ENCODE results near the gene TAB2.

TAB2 gene

DNA sequence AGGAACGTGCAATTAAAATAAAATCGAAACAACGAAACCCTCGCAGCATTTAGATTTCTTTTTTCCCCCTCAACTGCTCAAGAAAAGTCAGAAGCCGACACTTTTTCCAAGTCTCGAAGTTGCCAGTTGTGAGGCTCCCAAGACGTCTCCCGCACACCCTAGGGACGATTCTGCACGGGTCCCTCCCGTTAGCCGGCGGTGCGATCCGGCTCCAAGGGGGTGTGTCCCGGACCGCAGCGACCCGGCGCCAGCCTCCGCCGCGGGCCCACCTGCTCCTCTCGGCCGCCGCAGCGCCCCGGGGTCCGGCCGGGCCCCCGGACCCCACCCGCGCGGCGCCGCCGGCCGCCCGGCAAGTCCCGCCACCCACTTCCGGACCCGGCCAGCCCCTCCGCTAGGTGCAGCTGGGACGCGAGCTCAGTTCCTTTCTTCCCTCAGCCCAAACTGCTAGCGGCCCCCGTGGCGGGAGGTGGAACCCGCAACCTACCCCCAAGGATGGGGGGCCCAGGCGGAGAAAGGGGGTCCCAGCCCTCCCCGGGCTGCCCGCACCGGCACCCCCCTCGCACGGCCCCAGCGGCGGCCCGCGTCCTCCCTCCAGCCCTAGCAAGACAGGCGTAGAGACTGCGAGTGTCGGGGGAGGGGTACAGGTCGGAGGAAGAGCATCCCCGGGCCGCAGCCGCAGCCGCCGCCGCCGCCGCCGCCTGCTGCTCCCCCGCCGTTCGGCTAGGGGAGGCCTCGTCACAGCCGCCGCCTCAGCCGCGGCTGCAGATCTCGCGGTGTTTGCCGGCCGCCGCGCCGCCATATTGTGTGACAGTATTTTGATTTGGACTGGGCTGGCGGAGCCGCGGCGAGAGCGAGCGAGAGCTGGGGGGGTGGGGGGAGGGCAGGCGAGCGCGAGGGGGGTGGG, 520 bp upstream of the TAB2 start (continued):
- TF ChIP-seq SALL2 (tag by site-specific recombination; IDR thresholded peaks at IDR 0.05; ENCODE audit: borderline replicate concordance) (no peak), ZNF335 (tag by site-specific recombination; conservative IDR thresholded peaks at IDR 0.05) (peak; percentile 78), SP7 (tag by site-specific recombination; IDR thresholded peaks at IDR 0.05) (peak; percentile 80), MYNN (tag by site-specific recombination; IDR thresholded peaks at IDR 0.05; ENCODE audit: borderline replicate concordance) (peak; percentile 46; the same call in 1 of the 2 replicates), ZBTB48 (tag by site-specific recombination; IDR thresholded peaks at IDR 0.05) (peak; percentile 81), TRIM28 (IDR thresholded peaks at IDR 0.05; ENCODE audit: borderline replicate concordance, low read length) (no peak), ZNF140 (tag by site-specific recombination; IDR thresholded peaks at IDR 0.05) (no peak), BCL11A (tag by site-specific recombination; IDR thresholded peaks at IDR 0.05; ENCODE audit: low read depth) (no peak), ZNF792 (tag by site-specific recombination; IDR thresholded peaks at IDR 0.05) (no peak), ZNF571 (tag by site-specific recombination; IDR thresholded peaks at IDR 0.05) (no peak), ZNF341 (tag by site-specific recombination; IDR thresholded peaks at IDR 0.05; ENCODE audit: low read depth) (peak; percentile 99), OSR2 (tag by site-specific recombination; IDR thresholded peaks at IDR 0.05) (no peak), KLF8 (tag by site-specific recombination; IDR thresholded peaks at IDR 0.05) (peak; percentile 75; the same call in 1 of the 2 replicates), FEZF1 (tag by site-specific recombination; IDR thresholded peaks at IDR 0.05) (no peak), ZNF121 (tag by site-specific recombination; IDR thresholded peaks at IDR 0.05) (0 out of 2 replicates have a peak, but pooled peaks have one; percentile 17), ZNF214 (tag by site-specific recombination; IDR thresholded peaks at IDR 0.05; ENCODE audit: borderline replicate concordance) (no peak), ZNF221 (tag by site-specific recombination; IDR thresholded peaks at IDR 0.05; ENCODE audit: borderline replicate concordance) (no peak), ZBTB1 (tag by site-specific recombination; IDR thresholded peaks at IDR 0.05) (no peak), KLF7 (tag by site-specific recombination; IDR thresholded peaks at IDR 0.05; ENCODE audit: borderline replicate concordance) (no peak), WT1 (tag by site-specific recombination; IDR thresholded peaks at IDR 0.05) (no peak), ZNF624 (tag by site-specific recombination; IDR thresholded peaks at IDR 0.05) (no peak; the same call in 1 of the 2 replicates)
- TF ChIP-seq, protein P1, sequence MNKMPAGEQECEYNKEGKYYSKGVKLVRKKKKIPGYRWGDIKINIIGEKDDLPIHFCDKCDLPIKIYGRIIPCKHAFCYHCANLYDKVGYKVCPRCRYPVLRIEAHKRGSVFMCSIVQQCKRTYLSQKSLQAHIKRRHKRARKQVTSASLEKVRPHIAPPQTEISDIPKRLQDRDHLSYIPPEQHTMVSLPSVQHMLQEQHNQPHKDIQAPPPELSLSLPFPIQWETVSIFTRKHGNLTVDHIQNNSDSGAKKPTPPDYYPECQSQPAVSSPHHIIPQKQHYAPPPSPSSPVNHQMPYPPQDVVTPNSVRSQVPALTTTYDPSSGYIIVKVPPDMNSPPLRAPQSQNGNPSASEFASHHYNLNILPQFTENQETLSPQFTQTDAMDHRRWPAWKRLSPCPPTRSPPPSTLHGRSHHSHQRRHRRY (tag by site-specific recombination; IDR thresholded peaks at IDR 0.05) = no peak
- TF ChIP-seq, protein P2, sequence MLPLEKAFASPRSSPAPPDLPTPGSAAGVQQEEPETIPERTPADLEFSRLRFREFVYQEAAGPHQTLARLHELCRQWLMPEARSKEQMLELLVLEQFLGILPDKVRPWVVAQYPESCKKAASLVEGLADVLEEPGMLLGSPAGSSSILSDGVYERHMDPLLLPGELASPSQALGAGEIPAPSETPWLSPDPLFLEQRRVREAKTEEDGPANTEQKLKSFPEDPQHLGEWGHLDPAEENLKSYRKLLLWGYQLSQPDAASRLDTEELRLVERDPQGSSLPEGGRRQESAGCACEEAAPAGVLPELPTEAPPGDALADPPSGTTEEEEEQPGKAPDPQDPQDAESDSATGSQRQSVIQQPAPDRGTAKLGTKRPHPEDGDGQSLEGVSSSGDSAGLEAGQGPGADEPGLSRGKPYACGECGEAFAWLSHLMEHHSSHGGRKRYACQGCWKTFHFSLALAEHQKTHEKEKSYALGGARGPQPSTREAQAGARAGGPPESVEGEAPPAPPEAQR (tag by site-specific recombination; IDR thresholded peaks at IDR 0.05) = no peak
- TF ChIP-seq, protein P3, sequence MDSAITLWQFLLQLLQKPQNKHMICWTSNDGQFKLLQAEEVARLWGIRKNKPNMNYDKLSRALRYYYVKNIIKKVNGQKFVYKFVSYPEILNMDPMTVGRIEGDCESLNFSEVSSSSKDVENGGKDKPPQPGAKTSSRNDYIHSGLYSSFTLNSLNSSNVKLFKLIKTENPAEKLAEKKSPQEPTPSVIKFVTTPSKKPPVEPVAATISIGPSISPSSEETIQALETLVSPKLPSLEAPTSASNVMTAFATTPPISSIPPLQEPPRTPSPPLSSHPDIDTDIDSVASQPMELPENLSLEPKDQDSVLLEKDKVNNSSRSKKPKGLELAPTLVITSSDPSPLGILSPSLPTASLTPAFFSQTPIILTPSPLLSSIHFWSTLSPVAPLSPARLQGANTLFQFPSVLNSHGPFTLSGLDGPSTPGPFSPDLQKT (IDR thresholded peaks at IDR 0.05; ENCODE audit: borderline replicate concordance, low read depth, low read length) = no peak
- TF ChIP-seq, protein P4, sequence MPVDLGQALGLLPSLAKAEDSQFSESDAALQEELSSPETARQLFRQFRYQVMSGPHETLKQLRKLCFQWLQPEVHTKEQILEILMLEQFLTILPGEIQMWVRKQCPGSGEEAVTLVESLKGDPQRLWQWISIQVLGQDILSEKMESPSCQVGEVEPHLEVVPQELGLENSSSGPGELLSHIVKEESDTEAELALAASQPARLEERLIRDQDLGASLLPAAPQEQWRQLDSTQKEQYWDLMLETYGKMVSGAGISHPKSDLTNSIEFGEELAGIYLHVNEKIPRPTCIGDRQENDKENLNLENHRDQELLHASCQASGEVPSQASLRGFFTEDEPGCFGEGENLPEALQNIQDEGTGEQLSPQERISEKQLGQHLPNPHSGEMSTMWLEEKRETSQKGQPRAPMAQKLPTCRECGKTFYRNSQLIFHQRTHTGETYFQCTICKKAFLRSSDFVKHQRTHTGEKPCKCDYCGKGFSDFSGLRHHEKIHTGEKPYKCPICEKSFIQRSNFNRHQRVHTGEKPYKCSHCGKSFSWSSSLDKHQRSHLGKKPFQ (tag by site-specific recombination; IDR thresholded peaks at IDR 0.05) = no peak
- TF ChIP-seq, protein P5, sequence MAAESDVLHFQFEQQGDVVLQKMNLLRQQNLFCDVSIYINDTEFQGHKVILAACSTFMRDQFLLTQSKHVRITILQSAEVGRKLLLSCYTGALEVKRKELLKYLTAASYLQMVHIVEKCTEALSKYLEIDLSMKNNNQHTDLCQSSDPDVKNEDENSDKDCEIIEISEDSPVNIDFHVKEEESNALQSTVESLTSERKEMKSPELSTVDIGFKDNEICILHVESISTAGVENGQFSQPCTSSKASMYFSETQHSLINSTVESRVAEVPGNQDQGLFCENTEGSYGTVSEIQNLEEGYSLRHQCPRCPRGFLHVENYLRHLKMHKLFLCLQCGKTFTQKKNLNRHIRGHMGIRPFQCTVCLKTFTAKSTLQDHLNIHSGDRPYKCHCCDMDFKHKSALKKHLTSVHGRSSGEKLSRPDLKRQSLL (tag by site-specific recombination; IDR thresholded peaks at IDR 0.05) = no peak
- TF ChIP-seq, protein P6, sequence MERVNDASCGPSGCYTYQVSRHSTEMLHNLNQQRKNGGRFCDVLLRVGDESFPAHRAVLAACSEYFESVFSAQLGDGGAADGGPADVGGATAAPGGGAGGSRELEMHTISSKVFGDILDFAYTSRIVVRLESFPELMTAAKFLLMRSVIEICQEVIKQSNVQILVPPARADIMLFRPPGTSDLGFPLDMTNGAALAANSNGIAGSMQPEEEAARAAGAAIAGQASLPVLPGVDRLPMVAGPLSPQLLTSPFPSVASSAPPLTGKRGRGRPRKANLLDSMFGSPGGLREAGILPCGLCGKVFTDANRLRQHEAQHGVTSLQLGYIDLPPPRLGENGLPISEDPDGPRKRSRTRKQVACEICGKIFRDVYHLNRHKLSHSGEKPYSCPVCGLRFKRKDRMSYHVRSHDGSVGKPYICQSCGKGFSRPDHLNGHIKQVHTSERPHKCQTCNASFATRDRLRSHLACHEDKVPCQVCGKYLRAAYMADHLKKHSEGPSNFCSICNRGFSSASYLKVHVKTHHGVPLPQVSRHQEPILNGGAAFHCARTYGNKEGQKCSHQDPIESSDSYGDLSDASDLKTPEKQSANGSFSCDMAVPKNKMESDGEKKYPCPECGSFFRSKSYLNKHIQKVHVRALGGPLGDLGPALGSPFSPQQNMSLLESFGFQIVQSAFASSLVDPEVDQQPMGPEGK (tag by site-specific recombination; IDR thresholded peaks at IDR 0.05) = peak; percentile 94
- TF ChIP-seq, protein P7, sequence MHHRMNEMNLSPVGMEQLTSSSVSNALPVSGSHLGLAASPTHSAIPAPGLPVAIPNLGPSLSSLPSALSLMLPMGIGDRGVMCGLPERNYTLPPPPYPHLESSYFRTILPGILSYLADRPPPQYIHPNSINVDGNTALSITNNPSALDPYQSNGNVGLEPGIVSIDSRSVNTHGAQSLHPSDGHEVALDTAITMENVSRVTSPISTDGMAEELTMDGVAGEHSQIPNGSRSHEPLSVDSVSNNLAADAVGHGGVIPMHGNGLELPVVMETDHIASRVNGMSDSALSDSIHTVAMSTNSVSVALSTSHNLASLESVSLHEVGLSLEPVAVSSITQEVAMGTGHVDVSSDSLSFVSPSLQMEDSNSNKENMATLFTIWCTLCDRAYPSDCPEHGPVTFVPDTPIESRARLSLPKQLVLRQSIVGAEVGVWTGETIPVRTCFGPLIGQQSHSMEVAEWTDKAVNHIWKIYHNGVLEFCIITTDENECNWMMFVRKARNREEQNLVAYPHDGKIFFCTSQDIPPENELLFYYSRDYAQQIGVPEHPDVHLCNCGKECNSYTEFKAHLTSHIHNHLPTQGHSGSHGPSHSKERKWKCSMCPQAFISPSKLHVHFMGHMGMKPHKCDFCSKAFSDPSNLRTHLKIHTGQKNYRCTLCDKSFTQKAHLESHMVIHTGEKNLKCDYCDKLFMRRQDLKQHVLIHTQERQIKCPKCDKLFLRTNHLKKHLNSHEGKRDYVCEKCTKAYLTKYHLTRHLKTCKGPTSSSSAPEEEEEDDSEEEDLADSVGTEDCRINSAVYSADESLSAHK (tag by site-specific recombination; IDR thresholded peaks at IDR 0.05) = peak; percentile 34; the same call in 1 of the 2 replicates
